Activated CD4-positive, alpha-beta T cell treated with anti-CD3 and anti-CD28 coated beads, Interleukin-2, Interleukin-6, amounts not matched to agents 100 ng/mL and 50 ng/mL, durations not matched to agents 16 hours and 8 hours (primary cell): Measurements from ENCODE around the gene INTS11.
A peak's percentile ranks its signal among the peaks of the same experiment; 100 is the strongest.

ENCODE experiments used
- DNase-seq: peaks from one replicate; pipeline ENCODE4 v3.0.0-alpha.2; 2020

Gene INTS11

DNA sequence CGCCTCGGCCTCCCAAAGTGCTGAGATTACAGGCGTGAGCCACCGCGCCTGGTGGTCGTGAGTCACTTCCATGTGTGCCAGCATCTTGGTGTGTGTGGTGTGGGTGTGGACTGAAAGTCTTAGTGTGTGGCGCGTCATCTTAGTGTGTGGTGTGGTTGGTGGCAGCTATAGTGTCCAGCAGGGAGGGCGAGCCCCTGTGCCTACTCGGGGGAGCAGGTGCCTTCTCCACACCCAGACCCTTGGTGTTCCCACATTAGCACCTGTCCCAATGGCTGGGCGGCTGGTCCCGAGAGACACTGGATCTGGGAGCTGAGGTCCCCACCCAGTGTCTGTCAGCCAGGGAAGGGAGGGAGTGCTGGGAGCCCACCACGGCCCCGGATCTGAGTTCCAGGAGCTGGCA lies 41.5 kb downstream of the INTS11 start:
- DNase-seq, result no peak

DNA sequence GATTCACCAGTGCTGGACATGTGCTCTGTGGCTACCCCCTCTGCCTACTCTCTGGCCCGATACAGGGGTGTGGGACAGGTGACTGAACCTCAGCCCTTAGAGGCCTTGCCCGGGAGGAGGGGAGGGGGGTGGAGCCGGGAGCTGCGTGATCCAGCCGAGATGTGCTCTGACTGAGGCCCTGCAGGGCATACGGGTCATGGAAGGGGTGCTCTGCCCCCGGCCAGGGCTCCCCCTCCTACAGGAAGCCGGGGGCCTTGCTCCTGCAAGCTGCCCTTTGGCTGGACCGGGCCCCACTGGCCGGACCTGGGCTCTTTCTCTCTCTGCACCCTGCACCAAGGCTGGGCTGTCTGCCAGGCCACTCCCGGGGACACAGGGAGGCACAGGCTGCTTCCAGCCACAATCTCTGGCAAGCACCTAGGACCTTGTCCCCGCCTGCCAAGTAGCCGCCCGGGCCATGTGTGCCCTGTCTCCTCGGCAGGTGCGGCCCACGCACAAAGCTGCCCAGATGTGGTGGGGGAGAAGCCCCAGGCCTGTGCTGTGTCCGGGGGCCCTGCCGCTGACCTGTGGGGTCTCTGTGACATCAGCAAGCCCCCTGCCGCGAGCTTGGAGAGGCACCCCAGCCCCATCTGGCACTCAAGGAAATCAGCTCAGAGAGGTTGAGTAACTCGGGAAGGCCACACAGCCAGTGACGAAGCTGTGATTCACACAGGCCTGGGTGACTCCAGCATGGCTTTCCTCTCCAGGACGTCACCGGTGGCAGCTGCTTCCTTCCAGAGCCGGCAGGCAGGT lies 42.7 kb downstream of the INTS11 start:
- DNase-seq, result no peak

DNA sequence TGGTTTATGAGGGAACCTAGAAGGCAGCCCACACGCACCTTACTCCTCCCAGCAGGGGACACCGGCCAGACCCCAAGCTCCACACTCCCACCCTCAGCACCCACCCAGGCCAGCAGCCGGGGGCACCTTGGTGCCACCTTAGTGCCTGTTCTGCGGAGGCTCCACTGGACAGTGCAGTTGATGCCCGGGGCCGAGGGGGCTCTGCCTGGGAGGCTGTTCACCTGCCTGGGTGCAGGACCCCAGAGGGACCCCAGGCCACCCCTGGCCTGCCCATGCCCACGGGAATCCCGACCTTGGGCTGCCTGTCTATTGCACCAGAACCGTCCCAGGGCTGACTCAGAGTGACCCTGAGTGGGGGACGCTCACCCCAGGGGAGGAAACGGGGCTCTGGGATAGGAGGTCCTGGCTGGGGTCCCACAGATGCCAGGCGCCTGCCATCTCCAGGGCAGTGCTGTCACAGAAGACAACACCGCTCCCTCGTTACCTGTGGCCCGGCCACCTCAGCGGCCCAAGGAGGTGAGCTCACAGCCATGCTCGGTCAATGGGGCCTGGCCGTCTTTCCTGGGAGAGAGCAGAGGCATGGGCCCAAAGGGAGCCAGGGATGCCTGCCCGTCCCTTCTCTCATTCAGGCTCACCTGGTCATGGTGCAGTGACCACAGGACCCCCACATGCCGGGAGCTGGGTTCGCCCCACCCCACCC lies 43.5 kb downstream of the INTS11 start:
- no peak for DNase-seq

DNA sequence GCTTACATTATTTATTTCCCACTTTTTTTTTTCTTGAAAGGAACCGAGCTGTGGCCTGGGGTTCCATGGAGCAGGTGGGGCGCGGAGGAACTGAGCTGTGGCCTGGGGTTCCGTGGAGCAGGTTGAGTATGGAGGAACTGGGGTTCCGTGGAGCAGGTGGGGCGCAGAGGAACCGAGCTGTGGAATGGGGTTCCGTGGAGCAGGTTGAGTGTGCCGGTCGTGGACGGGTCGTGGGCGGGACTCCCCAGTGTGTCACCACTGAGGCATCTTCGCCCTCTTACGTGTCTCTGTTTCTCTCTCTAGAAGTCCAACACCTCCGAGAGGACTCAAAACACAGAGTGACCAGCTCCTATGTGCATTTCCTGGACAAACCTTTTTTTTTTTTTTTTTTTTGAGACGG lies 45.4 kb downstream of the INTS11 start:
- DNase-seq, result no peak

DNA sequence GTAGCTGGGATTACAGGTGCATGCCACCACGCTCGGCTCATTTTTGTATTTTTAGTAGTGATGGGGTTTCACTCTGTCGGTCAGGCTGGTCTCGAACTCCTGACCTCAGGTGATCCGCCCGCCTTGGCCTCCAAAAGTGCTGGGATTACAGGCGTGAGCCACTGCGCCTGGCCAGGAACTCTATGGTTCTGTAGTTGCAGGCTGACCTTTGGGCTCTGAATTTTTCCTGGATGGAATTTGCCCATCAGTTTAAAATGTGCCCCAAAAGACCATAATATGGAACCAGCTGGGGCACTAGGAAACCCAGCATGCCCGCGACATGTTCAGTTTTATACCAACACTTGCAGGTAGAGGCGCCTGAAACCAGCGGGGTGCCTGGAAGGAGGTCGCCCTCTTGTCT lies 45.8 kb downstream of the INTS11 start:
- DNase-seq, result no peak

DNA sequence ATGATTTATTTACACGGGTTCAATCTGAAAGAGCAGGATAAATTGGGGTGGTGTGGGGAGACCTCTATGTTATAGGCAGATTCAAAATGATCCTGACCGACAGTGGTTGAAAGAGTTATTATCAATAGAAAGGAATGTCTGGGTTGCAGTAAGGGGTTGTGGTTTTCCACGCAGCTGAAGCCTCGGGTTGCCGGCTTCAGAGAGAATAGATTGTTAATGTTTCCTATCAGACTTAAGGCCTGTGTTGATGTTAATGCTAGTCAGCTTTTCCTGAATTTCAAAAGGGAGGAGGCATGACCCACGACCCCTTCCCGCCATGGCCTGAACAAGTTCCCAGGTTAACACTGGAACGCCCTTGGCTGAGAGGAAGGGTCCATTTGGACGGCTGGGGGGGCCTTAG lies 48.6 kb downstream of the INTS11 start:
- no peak for DNase-seq

DNA sequence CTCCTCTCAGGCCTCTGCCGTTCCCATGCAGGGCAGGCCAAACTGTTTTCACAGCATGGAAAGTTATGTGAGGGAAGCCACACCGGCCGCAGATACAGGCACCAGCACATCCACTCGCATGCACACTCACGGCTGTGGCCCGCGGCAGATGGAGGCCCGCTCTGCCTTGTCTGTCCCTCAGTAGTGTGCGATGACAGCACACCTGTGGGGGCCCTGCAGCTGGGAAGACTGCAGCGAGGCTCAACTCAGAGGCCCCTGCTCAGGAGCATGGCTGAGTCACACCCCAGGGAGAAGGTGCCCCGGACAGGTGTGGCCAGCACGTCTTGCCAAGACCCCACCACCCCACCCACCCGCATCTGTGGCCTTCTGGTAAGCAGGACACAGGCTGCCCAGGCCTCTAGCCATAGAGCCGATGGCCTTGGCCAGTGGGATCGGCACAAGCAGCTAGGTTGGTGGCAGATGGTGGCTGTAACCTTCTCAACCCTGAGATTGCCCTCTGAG lies 49.5 kb downstream of the INTS11 start:
- DNase-seq, result no peak

DNA sequence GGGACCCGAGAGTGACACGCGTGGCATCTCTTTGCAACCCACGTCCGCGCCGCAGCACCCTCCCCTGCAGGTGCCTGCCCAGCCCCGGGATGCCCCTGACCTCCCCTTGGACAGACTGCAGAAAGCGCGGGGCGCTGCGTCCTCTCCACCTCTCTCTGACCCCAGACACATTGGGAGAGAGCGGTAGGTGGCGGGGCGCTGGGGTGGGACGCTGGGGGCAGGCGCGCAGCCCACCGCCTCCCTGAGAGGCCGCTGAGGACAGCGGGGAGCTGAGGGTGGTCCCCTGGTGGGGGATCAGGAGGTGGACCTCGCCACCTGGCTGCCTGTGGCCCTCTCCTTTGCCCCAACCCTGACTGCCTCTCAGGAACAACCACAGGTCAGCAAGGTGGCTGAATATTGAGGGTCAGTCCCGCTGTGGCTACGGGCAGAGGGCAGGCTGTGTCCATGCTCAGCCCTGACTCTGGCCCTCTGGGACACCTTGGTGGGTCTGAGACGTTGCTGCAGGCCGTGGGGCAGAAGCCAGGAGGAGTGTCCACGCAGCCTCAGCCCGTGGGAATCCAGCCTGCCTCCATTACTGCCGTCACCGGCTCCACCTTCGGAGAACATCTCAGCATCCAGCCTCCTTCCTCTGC lies 50.0 kb downstream of the INTS11 start:
- DNase-seq, result no peak

DNA sequence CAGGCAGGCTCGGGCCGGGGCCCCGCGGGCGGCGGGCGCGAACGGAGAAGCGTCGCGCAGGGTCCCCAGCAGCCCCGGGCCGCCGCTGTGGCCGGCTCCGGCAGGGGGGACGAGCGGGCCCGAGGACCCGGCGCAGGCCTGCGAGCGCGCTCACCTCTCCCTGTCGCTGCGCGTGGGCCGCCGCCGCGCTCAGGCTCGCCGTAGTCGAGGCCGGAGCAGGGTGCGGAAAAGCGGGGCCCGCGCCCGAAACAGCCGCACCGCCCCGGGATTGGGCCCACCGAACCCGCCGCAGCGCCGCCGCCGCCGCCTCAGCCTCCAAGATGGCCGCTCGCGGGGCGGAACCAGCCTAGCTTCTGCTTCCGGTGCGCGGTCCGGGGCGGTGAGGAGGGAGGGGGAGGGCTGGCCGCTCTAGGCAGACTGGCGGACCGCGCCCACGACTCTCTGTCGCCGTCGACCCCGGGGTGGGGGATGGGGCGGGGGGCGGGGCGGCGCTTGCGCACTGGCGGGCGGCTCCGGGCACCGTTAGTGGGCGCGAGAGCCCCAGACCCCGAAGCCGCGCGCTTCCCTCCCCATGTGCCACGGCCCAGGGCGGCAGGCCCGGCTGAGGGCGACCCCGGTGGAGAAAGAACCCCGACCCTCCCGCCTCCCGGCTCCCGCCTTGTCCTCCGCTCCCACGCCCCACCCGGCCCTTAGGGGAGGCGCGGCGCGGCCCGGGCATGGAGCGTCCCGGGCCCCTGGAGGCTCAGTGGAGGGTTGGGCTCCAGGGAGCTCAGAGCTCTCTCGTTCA lies 50.8 kb downstream of the INTS11 start, which contains the start of gene UBE2J2:
Gene UBE2J2 (minus strand): TSS at position 343 of the 787 bp plus-strand sequence. CDS start 5,862 bp downstream, outside the sequence.
- DNase-seq, result peak; percentile 95

DNA sequence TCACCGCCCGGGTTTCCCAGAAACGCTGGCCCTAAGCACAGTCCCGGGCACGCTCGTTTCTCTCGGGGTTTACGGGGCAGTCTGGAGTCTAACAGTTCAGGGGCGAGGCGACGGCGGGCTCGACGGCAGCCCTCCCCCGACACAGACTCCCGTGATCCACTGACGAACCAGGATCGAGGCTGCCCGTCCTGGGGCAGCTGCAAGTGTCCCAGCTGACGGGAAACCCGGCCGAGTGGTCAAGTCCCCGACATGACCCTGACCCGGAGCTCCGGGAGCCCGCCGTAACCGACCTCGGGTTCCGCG lies 51.3 kb downstream of the INTS11 start:
- no peak for DNase-seq

DNA sequence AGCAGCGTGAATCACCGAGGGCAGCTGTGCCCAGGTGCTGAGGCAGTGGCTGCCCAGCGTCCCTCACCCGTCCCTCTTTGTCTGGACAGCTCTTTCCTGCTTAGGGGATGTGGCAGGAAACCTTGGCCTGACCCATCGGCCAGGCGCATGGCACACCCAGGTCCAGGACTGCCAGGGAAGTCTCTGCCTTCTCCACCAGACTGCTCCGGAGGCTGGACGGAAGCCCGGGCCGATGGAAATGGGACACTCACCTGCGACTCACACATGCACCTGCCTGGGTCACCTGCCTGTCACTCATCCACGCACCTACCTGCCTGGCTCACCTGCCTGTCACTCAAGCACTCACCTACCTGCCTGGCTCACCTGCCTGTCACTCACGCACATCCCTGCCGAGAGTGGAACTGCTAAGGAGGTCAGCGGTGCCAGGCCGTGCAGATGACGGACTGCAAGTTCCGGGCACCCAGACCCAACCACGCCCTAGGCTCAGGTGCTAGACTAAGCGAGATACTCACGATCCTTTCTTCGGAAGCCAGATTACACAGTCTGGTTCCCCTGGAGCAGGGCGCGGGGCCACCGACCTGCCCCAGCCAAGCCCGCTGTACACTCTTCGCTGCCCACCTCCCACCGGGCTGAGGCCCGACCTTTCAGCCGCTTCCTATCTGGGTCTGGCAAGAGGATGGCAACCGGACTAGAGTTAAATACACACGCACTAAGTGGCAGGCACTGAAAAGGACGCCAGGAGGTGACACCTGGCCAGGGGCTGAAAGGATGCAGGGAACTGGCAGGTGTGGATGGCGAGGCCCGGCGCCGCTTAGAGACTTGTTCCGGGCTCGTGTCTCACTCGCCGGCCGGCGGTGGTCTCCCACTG lies 51.9 kb downstream of the INTS11 start:
- DNase-seq, result no peak

DNA sequence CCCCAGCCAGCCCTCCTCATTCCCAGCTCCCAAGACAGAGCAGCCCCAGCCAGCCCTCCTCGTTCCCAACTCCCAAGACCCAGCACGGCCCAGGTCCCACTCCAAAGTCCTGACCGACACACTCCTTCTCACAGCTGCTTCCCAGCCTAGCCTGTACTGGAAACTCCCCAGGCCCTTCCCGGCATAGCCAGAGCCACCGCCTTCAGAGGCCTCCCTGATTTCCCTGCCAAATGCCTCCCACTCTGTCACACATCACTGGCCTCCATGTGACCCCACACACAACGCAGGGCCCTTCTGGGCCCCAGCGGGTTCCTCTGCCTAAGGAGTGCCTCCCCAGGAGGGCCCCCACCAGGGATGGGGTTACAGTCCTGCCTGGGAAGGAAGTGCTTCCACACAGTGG lies 53.6 kb downstream of the INTS11 start:
- no peak for DNase-seq

DNA sequence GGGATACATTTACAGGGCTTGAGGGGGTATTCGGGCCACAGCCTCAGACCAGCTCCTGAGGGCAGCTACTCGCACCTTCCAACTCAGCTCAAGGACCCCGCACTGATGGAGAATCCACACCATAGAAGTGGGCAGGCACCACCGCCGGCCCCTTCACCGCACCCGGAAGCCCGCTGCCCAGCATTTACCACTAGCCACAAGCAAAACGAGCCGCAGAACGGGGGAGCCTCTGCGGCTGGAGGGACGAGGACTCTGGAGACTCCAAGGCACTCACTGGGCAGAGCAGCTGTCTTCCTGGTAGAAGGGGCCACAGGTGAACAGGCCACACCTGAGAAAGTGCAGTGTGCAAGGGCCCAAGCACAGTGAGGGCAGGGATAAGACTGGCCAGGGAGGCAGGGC lies 56.2 kb downstream of the INTS11 start:
- no peak for DNase-seq

DNA sequence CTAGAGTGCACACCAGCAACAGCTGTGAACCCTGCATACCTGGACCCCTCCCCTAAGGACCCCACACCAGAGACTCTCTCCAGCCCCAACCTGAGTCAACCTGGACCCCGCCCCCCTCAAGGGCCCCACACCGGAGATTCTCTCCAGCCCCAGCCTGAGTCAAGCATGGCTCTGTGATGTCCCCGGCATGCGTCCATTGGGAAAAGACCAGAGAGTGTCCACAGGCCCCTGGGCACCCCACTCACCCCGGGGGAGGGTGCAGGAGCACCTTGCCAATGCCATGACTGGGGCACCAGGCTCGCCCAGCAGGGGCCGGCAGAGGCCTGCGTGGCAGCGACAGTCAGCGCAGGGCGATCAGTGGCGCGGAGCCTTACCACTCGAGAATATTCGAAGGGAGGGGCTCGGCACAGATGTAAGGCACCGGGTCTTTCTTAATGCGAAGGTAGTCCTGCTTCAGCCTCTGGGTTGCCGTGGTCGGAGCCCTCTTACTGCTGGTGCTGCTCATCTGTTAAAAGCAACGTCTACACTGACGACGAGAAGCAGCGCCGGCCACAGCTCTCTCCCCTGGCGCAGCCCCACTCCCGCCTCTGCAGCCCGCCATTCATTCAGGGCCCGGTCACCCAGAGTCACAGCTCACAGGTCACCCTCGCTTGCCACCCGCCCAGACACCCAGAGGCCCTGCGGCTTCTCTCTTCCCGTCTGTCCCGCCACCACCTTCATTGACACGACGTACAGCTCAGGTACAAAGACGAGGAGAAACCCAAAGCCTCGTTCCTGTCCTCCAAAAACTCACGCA lies 56.8 kb downstream of the INTS11 start:
- no peak for DNase-seq

DNA sequence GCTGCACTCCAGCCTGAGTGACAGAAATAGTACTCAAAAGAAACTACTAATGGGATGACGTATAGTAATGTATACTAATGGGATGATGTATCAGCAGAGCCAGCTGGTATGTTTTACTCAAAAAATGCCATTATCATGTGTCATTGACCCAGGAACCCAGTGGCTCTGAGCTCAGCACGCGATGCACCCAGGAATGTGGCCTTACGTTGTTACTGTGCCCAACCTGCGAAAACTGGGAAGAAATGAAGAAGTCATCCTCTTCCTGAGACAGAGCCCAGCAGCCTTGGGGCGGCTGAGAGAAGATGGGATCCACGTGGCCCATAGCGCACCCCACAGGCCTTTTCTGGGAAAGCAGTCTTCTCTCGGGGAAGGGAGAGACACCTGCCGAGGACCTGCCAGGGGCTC lies 59.6 kb downstream of the INTS11 start:
- DNase-seq, result no peak

DNA sequence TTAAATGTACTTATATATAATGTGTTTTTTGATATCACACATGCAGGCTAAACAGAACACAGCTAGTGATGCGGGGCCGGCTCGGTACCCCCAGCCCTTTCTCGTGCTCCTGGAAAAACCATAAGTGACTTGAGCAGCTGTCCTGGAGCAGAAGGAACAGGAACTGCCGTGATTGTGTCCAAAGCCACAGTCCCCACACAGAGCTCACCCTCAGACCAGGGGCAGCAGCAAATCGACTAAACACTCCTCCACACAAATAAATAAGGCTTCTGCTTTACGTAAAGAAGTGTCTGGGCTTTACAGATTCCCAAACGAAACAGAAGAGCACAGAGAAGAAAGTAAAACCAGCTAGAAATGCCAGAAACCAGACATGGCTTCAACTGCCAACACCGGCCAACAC lies 60.4 kb downstream of the INTS11 start:
- no peak for DNase-seq

DNA sequence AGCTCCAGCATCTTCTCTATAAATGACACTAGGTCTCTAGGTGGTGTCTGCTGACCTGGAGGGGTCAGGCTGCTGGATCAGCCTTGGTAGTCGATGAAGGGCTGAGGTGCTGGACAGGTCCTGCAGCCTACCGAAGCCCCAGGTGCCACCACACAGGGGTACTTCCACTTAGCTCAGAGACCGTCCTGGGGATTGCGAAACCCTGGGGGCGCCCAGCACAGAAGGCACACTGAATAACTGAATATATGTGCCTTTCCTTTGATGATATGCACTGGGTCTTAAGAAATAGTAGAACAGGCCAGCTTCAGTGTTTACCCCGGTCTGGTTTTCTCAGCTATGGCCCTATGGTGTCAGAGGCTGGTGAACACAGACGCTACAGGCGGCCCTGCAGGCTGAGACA lies 61.7 kb downstream of the INTS11 start:
- DNase-seq, result no peak

DNA sequence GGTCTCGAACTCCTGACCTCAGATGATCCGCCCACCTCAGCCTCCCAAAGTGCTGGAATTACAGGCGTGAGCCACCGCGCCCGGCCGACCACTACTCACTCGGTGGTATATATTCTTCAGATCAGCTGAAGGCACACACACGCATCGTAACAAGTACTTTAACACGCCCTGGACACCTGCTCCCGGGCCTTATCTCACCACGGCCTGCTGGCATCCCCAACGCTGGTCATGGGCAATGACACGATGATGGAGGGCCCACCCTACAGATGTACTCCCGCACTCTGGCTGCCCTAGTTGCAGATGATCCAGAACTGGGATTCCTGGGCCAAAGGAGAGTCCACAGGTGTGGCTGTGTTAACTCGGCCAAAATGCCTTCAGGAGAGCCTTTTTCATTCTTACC lies 62.4 kb downstream of the INTS11 start:
- DNase-seq, result no peak
